H1 (cell line): ENCODE measurements around the gene SLC16A5. TPM values are rescaled to one million over a fixed set of nuclear protein-coding genes. Genes with fewer than 3 reads are reported as not detected.
A peak's percentile ranks its signal among the peaks of the same experiment; 100 is the strongest.

Experiments used
- CTCF ChIA-PET: fragments of 300-600 bp; sonication (Branson Sonifier 250); formaldehyde crosslinking; loops from one replicate; lab custom pipeline; 2021; ENCODE audit not compliant: partially characterized antibody; lab: Charles Lee
- POLR2A ChIA-PET: fragments of 300-600 bp; sonication (Branson Sonifier 250); formaldehyde crosslinking; loops from one replicate; lab custom pipeline; 2021; ENCODE audit warnings: inconsistent platforms; ENCODE audit not compliant: partially characterized antibody; lab: Charles Lee
- DNase-seq, 2 experiments: peaks; one replicate each; pipeline versions ENCODE4 v3.0.0 to v3.0.0-alpha.2; 2010 to 2022; ENCODE audit warnings: low spot score in 2 of 2, low read depth in 1 of 2, mixed read lengths in 1 of 2
- FAIRE-seq: peaks from 2 replicates; lab custom pipeline; 2011; peaks lifted over from hg19 to GRCh38; lab: Jason Lieb, UNC
- H2AFZ ChIP-seq: 2 replicates; pipeline ENCODE4 v1.8.1; 2012; ENCODE audit warnings: low read length, inconsistent platforms
- H2AK5ac ChIP-seq: 2 replicates; pipeline ENCODE4 v1.6.1; 2013; ENCODE audit warnings: low read depth, low read length
- H2BK120ac ChIP-seq: replicated peaks from 2 replicates; pipeline ENCODE3; 2013; ENCODE audit warnings: low read depth, low read length, inconsistent platforms
- H2BK12ac ChIP-seq: 2 replicates; pipeline ENCODE4 v1.6.1; 2013; ENCODE audit warnings: low read depth, low read length
- H2BK15ac ChIP-seq: 2 replicates; pipeline ENCODE4 v1.6.1; 2013; ENCODE audit warnings: low read length
- H2BK20ac ChIP-seq: 2 replicates; pipeline ENCODE4 v1.6.1; 2013; ENCODE audit warnings: low read length
- H2BK5ac ChIP-seq: 2 replicates; pipeline ENCODE4 v1.6.1; 2013; ENCODE audit warnings: low read depth, low read length
- H3K14ac ChIP-seq: 2 replicates; pipeline ENCODE4 v1.6.1; 2013; ENCODE audit warnings: inconsistent platforms; ENCODE audit not compliant: insufficient read length
- H3K18ac ChIP-seq: 2 replicates; pipeline ENCODE4 v1.6.1; 2013; ENCODE audit warnings: low read length; ENCODE audit errors: extremely low read depth
- H3K23ac ChIP-seq: 2 replicates; pipeline ENCODE4 v1.6.1; 2013; ENCODE audit warnings: inconsistent platforms; ENCODE audit not compliant: insufficient read length
- H3K23me2 ChIP-seq: 2 replicates; pipeline ENCODE4 v1.6.1; 2013; ENCODE audit warnings: low read depth, low read length
- H3K27ac ChIP-seq: 2 replicates; pipeline ENCODE4 v1.6.1; 2011; ENCODE audit warnings: low read depth, low read length, inconsistent platforms
- H3K27me3 ChIP-seq, 4 experiments: replicated peaks in 1 of 4; 1 replicate in 1 of 4; 2 replicates in 3 of 4; pipeline versions ENCODE4 v1.6.1 to v1.8.1; 2011 to 2013; ENCODE audit warnings: low read length in 3 of 4, mild to moderate bottlenecking in 3 of 4, inconsistent platforms in 2 of 4, mixed read lengths in 2 of 4, moderate library complexity in 1 of 4; ENCODE audit not compliant: control insufficient read depth in 3 of 4, insufficient read depth in 3 of 4; ENCODE audit errors: extremely low read depth in 1 of 4
- H3K36me3 ChIP-seq, 4 experiments: 2 replicates each; pipeline versions ENCODE4 v1.6.1 to v1.8.1; 2011 to 2013; ENCODE audit warnings: mild to moderate bottlenecking in 4 of 4, low read length in 3 of 4, moderate library complexity in 2 of 4, control low read depth in 1 of 4, inconsistent platforms in 1 of 4; ENCODE audit not compliant: insufficient read depth in 4 of 4, control insufficient read depth in 2 of 4
- H3K4ac ChIP-seq: replicated peaks from 2 replicates; pipeline ENCODE3; 2013; ENCODE audit warnings: low read length, low read depth, mixed read lengths, inconsistent platforms; ENCODE audit not compliant: insufficient read length
- H3K4me1 ChIP-seq, 4 experiments: replicated peaks in 1 of 4; 1 replicate in 1 of 4; 2 replicates in 3 of 4; pipeline versions ENCODE4 v1.6.1 to v1.8.1; 2011 to 2013; ENCODE audit warnings: low read length in 3 of 4, inconsistent platforms in 2 of 4, mixed read lengths in 1 of 4; ENCODE audit not compliant: insufficient read depth in 4 of 4, control insufficient read depth in 3 of 4
- H3K4me2 ChIP-seq, 2 experiments: 2 replicates each; pipeline versions ENCODE4 v1.6.1 to v1.8.1; 2011 to 2013; ENCODE audit warnings: low read depth in 2 of 2, low read length in 2 of 2, control low read depth in 1 of 2, inconsistent platforms in 1 of 2, mild to moderate bottlenecking in 1 of 2; ENCODE audit not compliant: insufficient read depth in 1 of 2
- H3K4me3 ChIP-seq, 4 experiments: fragments of 200-600, 300-600 bp in 1 of 4; sonication (generic), shearing (Covaris generic), sonication (Bioruptor Twin) in 1 of 4; 2 replicates each; pipeline versions ENCODE4 v1.5.1 to v1.8.1; 2011 to 2016; ENCODE audit warnings: low read length in 4 of 4, low read depth in 3 of 4, control low read depth in 2 of 4, inconsistent platforms in 2 of 4, mild to moderate bottlenecking in 2 of 4, mixed read lengths in 1 of 4, moderate library complexity in 1 of 4; ENCODE audit not compliant: insufficient read depth in 2 of 4; ENCODE audit errors: extremely low read depth in 1 of 4
- H3K56ac ChIP-seq: replicated peaks from 2 replicates; pipeline ENCODE3; 2013; ENCODE audit warnings: low read depth, mild to moderate bottlenecking, mixed read lengths, low read length, inconsistent platforms; ENCODE audit not compliant: insufficient read length
- H3K79me1 ChIP-seq: 2 replicates; pipeline ENCODE4 v1.6.1; 2013; ENCODE audit warnings: low read depth, low read length, control low read depth
- H3K79me2 ChIP-seq, 2 experiments: 2 replicates each; pipeline versions ENCODE4 v1.6.1 to v1.8.1; 2012 to 2013; ENCODE audit warnings: low read length in 2 of 2, mild to moderate bottlenecking in 2 of 2, inconsistent platforms in 1 of 2; ENCODE audit not compliant: insufficient read depth in 2 of 2, control insufficient read depth in 1 of 2
- H3K9ac ChIP-seq, 4 experiments: replicated peaks in 1 of 4; 1 replicate in 1 of 4; 2 replicates in 3 of 4; pipeline versions ENCODE4 v1.6.1 to v1.8.1; 2011 to 2013; ENCODE audit warnings: low read depth in 3 of 4, low read length in 3 of 4, control low read depth in 2 of 4, mild to moderate bottlenecking in 2 of 4, moderate library complexity in 2 of 4, inconsistent platforms in 1 of 4; ENCODE audit errors: extremely low read depth in 1 of 4
- H3K9me3 ChIP-seq, 2 experiments: 2 replicates each; pipeline versions ENCODE4 v1.6.1 to v1.8.1; 2012 to 2013; ENCODE audit warnings: mild to moderate bottlenecking in 2 of 2, moderate library complexity in 2 of 2, control low read depth in 1 of 2, inconsistent platforms in 1 of 2, low read depth in 1 of 2, low read length in 1 of 2, mixed read lengths in 1 of 2; ENCODE audit not compliant: insufficient read depth in 2 of 2
- H4K20me1 ChIP-seq, 2 experiments: replicated peaks in 1 of 2; 2 replicates each; pipeline versions ENCODE3 to v1.8.1; 2011 to 2013; ENCODE audit warnings: inconsistent platforms in 2 of 2, low read length in 2 of 2, mild to moderate bottlenecking in 1 of 2; ENCODE audit not compliant: insufficient read depth in 2 of 2, control insufficient read depth in 1 of 2
- H4K5ac ChIP-seq: 2 replicates; pipeline ENCODE4 v1.6.1; 2013; ENCODE audit warnings: low read length, low read depth, mixed read lengths, inconsistent platforms; ENCODE audit not compliant: insufficient read length
- H4K8ac ChIP-seq: 2 replicates; pipeline ENCODE4 v1.8.0; 2013; ENCODE audit warnings: mild to moderate bottlenecking, moderate library complexity, low read length, inconsistent platforms; ENCODE audit not compliant: insufficient read depth; ENCODE audit errors: extremely low read depth
- H4K91ac ChIP-seq: replicated peaks from 2 replicates; pipeline ENCODE3; 2013; ENCODE audit warnings: low read length, mixed read lengths, inconsistent platforms; ENCODE audit not compliant: insufficient read length
- ATF3 ChIP-seq: IDR thresholded peaks from 2 replicates; pipeline ENCODE4 v1.6.1; 2011; ENCODE audit warnings: low read depth, mild to moderate bottlenecking, low read length; ENCODE audit not compliant: insufficient read depth
- EGR1 ChIP-seq: IDR thresholded peaks from 2 replicates; pipeline ENCODE4 v1.6.1; 2011; ENCODE audit warnings: low read depth, low read length, borderline replicate concordance
- JUN ChIP-seq: IDR thresholded peaks from 2 replicates; pipeline ENCODE4 v1.6.1; 2011; ENCODE audit warnings: low read depth, mild to moderate bottlenecking, improper control_type of control experiment, low read length
- PHF8 ChIP-seq: fragments of 200-600 bp; sonication (generic); conservative IDR thresholded peaks from 2 replicates; pipeline ENCODE4 v1.7.1; 2012; ENCODE audit warnings: low read depth, mild to moderate bottlenecking, inconsistent platforms, low read length, moderate library complexity
- RFX5 ChIP-seq: IDR thresholded peaks from 2 replicates; pipeline ENCODE4 v1.6.1; 2011; ENCODE audit warnings: low read depth, low read length, improper control_type of control experiment, borderline replicate concordance
- SP1 ChIP-seq: IDR thresholded peaks from 2 replicates; pipeline ENCODE4 v1.6.1; 2011; ENCODE audit warnings: low read depth, low read length
- TAF7 ChIP-seq: optimal IDR thresholded peaks from 2 replicates; pipeline ENCODE3; 2011; ENCODE audit warnings: low read depth, mild to moderate bottlenecking, inconsistent platforms, low read length, moderate library complexity, borderline replicate concordance
- USF2 ChIP-seq: IDR thresholded peaks from 2 replicates; pipeline ENCODE4 v1.6.1; 2011; ENCODE audit warnings: low read length, improper control_type of control experiment
- ZNF274 ChIP-seq: IDR thresholded peaks from 2 replicates; pipeline ENCODE4 v1.7.0; 2012; ENCODE audit warnings: low read length, borderline replicate concordance; ENCODE audit errors: extremely low read depth
- WGBS, 2 experiments: shearing (Covaris generic) in 1 of 2; methylation state at CpG; one replicate each; pipeline versions ENCODE4 v1.1.6 to v1.1.7; 2013 to 2015; ENCODE audit warnings: low lambda C conversion rate in 2 of 2, mixed read lengths in 2 of 2, inconsistent platforms in 1 of 2, low coverage in 1 of 2, missing lambda C conversion rate in 1 of 2; ENCODE audit not compliant: insufficient replicate concordance in 2 of 2, insufficient coverage in 1 of 2, insufficient read length in 1 of 2; ENCODE audit errors: extremely low coverage in 1 of 2, missing lambda C conversion rate in 1 of 2; 5-methylcytosine and 5-hydroxymethylcytosine counted together
- polyA plus RNA-seq, 7 experiments: library from polyadenylated mRNA; depleted of rRNA in 3 of 7; stranded (reverse) in 5 of 7; unstranded in 2 of 7; fragments of >200 nt in 5 of 7; fragments of 200-250 nt in 2 of 7; gene quantifications; 1 replicate in 5 of 7; 2 replicates in 1 of 7; 4 replicates in 1 of 7; pipeline versions ENCODE4 v1.2.1 to v1.2.3, GENCODE V29; 2011 to 2013; ENCODE audit warnings: missing spikeins in 2 of 7, mixed read lengths in 2 of 7
- total RNA-seq: library from RNA; stranded (reverse); fragmentation: NEBNext Ultra II Directional; extraction: Animal tissue kit (Norgen Biotek cat#: 25700); gene quantifications from 2 replicates; pipeline ENCODE4 v1.2.1, GENCODE V29; 2021

SLC16A5 gene
- total and polyA plus RNA-seq, 2 of the 8 experiments (the other 6 are each of a cell fraction or from before 2014, with no cell fraction given) = 17.1 to 34.7 TPM

GRCh38 chr17:75047398-75048098, 40.2 kb upstream of the SLC16A5 start:
- FAIRE-seq (no peak), DNase-seq (no peak)
- Histone ChIP-seq H3K14ac (no peak overlapping the region), H4K91ac (no peak overlapping the region), H2AK5ac (no peak overlapping the region), H3K9me3 (no peaks in the 10 kb centered on the region), H3K23me2 (no peaks in the 10 kb centered on the region; the same call in 1 of the 2 replicates), H4K5ac (peak overlapping the region; percentile 54), H3K23ac (no peak overlapping the region), H4K8ac (peak overlapping the region; percentile 4), H3K79me1 (peaks cover 6% of the 10 kb centered on the region; the same call in 1 of the 2 replicates), H3K36me3 (peaks cover 2 to 27% (median 11%) of the 10 kb centered on the region in 4 experiments; a peak in 5 of 8 replicates), H4K20me1 (peaks cover 3 to 4% of the 10 kb centered on the region in 2 experiments), H3K9ac (peak overlapping the region; percentile 70 to 85 (median 81)), H3K18ac (no peak overlapping the region; the same call in 1 of the 2 replicates), H2BK12ac (0 out of 2 replicates have a peak overlapping the region, but pooled peaks have one; percentile 33), H3K4me3 (peak overlapping the region; percentile 82 to 97 (median 87)), H3K4me1 (peaks cover 0 to 16% (median 4%) of the 10 kb centered on the region in 4 experiments; a peak in 4 of 7 replicates), H3K56ac (peak overlapping the region; percentile 5), H3K4me2 (peak overlapping the region; percentile 82 to 97), H3K27ac (peak overlapping the region; percentile 74; the same call in 1 of the 2 replicates), H2BK120ac (no peak overlapping the region), H3K27me3 (no peaks in the 10 kb centered on the region), H2BK5ac (peak overlapping the region; percentile 77; the same call in 1 of the 2 replicates), H2BK20ac (no peak overlapping the region), H3K79me2 (peaks cover 8 to 38% of the 10 kb centered on the region in 2 experiments), H2BK15ac (peak overlapping the region; percentile 12; the same call in 1 of the 2 replicates), H2AFZ (no peak overlapping the region), H3K4ac (no peak overlapping the region)
- CTCF ChIA-PET = interaction anchor here (0.6 to 2.2 kb wide), 8 partner anchors 9 to 222 kb away, joined by 3 to 10 read pairs (median 4); partner anchors contain the start of gene MRPL58
- 2% methylated on average over 22 of the region's 38 CpGs; no CpG with 5 or more reads in 1 of the 2 experiments for WGBS, 2 experiments
- POLR2A ChIA-PET = interaction anchor here (1.0 to 4.8 kb wide), 11 partner anchors 10 to 65 kb away, joined by 3 to 20 read pairs (median 3); partner anchors contain the start of genes MRPL58 and SLC16A5
- no peak for TF ChIP-seq EGR1
- TF ChIP-seq ZNF274 = no peak
- no peak for TF ChIP-seq TAF7
- peak; percentile 32; the same call in 1 of the 2 replicates for TF ChIP-seq PHF8
- TF ChIP-seq USF2 = no peak
- TF ChIP-seq SP1 = no peak
- no peak for TF ChIP-seq JUN
- TF ChIP-seq RFX5 = no peak
- TF ChIP-seq ATF3 = no peak
